Measurements from ENCODE around the gene SYNM.

Gene SYNM

GRCh38 chr15:99101501-99101900 is 3.4 kb upstream of the SYNM start:
- in situ Hi-C loops (cut with HindIII; ENCODE audit: low sequenced_read_pairs): no loop called here
- TF ChIP-seq, protein P1, sequence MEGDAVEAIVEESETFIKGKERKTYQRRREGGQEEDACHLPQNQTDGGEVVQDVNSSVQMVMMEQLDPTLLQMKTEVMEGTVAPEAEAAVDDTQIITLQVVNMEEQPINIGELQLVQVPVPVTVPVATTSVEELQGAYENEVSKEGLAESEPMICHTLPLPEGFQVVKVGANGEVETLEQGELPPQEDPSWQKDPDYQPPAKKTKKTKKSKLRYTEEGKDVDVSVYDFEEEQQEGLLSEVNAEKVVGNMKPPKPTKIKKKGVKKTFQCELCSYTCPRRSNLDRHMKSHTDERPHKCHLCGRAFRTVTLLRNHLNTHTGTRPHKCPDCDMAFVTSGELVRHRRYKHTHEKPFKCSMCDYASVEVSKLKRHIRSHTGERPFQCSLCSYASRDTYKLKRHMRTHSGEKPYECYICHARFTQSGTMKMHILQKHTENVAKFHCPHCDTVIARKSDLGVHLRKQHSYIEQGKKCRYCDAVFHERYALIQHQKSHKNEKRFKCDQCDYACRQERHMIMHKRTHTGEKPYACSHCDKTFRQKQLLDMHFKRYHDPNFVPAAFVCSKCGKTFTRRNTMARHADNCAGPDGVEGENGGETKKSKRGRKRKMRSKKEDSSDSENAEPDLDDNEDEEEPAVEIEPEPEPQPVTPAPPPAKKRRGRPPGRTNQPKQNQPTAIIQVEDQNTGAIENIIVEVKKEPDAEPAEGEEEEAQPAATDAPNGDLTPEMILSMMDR (IDR thresholded peaks at IDR 0.05; ENCODE audit: low read depth, low read length): no peak
- no peak overlapping the region for H3K4me3 ChIP-seq (ENCODE audit: low read depth, low read length)
- no peak for DNase-seq (ENCODE audit: low read depth, low spot score)

DNA sequence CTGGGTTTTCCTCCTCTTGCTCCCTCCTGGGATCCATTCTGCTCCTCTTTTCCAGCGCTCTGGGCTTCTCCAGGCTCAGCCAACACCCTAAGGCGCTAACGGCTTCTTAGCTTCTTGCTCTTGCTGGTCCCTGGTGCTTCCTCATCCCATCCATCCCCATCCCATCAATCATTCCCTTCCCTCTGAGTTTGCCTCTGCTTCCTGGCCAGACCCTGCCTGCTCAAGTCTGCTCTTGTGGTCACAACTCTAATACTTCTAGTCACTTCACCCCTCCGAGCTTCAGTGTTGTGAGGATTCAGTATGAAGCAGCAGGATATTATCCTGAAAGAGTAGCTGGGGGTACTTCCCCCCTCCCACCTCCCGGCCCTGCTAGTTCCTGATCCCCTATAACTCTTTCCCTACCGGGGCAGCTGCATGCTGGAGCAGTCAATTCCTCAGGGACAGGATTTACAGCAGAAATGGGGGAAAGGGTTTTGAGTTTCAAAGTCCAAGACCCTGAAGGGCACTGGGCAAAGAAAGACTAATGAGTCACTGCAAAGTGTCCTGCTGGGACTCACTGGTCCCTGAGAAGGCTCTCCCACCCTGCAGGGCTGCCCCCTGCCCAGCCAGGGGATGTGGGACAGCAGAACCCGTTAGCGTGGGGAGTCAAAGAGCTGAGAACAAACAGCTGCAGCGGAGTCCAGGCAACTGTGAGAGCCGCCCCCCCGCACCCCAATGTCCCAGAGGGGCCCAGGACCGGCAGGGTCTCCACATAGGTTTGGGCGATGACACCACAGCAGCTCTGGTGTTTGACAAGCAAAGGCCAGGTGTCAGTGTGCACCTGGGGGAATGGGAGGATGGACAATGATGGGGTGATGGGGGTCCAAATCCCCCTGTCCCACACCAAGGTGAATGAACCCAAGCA is 2.3 kb upstream of the SYNM start:
- TF ChIP-seq, protein P1 (IDR thresholded peaks at IDR 0.05; ENCODE audit: low read depth, low read length): no peak
- no peak for DNase-seq (ENCODE audit: low read depth, low spot score)
- no peak overlapping the region for H3K4me3 ChIP-seq (ENCODE audit: low read depth, low read length)
- in situ Hi-C loops (cut with HindIII; ENCODE audit: low sequenced_read_pairs): no loop called here

GRCh38 chr15:99103279-99103678 is 1.6 kb upstream of the SYNM start:
- no peak for DNase-seq (ENCODE audit: low read depth, low spot score)
- TF ChIP-seq, protein P1 (IDR thresholded peaks at IDR 0.05; ENCODE audit: low read depth, low read length): no peak
- no peak overlapping the region for H3K4me3 ChIP-seq (ENCODE audit: low read depth, low read length)
- in situ Hi-C loops (cut with HindIII; ENCODE audit: low sequenced_read_pairs): no loop called here

- peak; percentile 65 for DNase-seq (ENCODE audit: low read depth, low spot score)
- H3K4me3 ChIP-seq (ENCODE audit: low read depth, low read length): peak overlapping the region; percentile 44
Observed at GRCh38 chr15:99105514-99106341, 848 bp downstream of the SYNM start.

GRCh38 chr15:99106417-99107220 is 1.7 kb downstream of the SYNM start:
- in situ Hi-C loops (cut with HindIII; ENCODE audit: low sequenced_read_pairs): no loop called here
- peak overlapping the region; percentile 42 for H3K4me3 ChIP-seq (ENCODE audit: low read depth, low read length)
- TF ChIP-seq, protein P1 (IDR thresholded peaks at IDR 0.05; ENCODE audit: low read depth, low read length): no peak
- DNase-seq (ENCODE audit: low read depth, low spot score): peak; percentile 56

More at GRCh38 chr15:99105514-99106341, 848 bp downstream of the SYNM start:
- TF ChIP-seq, protein P1 (IDR thresholded peaks at IDR 0.05; ENCODE audit: low read depth, low read length): no peak
- in situ Hi-C loops (cut with HindIII; ENCODE audit: low sequenced_read_pairs): no loop called here

DNA sequence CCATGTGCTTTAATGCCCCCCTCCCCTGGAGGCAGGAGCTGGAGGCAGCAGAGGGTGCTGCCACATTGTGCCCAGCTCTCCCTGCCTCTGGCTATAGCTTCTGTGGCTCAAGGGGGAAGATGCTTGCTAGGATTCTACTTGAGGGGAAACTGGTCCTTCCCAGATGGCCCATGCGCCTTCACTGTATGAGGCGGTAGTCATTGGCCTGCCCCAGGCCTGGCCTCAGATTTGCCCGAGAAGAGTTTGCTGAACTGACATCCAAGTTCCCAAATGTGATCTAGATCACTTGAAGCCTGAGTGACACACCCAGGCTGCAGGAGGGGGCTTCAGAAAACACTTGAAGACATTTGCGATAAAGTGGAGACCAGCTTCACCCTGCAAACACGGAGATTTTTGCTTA is 4.1 kb downstream of the SYNM start:
- in situ Hi-C loops (cut with HindIII; ENCODE audit: low sequenced_read_pairs): no loop called here
- no peak overlapping the region for H3K4me3 ChIP-seq (ENCODE audit: low read depth, low read length)
- no peak for DNase-seq (ENCODE audit: low read depth, low spot score)
- TF ChIP-seq, protein P1 (IDR thresholded peaks at IDR 0.05; ENCODE audit: low read depth, low read length): no peak

All from astrocyte of the spinal cord (primary cell).